Prostate gland (tissue), 2 donors: ENCODE measurements around the gene BUD31.

ENCODE experiments used
- CTCF ChIP-seq, 4 experiments: fragments of 200-600 bp in 2 of 4; fragments of 450-650 bp in 2 of 4; sonication (generic) in 2 of 4; IDR thresholded peaks; 1 replicate in 3 of 4; 2 replicates in 1 of 4; pipeline ENCODE4 v1.5.1; 2016 to 2019; ENCODE audit warnings: antibody characterized with exemption in 4 of 4, mild to moderate bottlenecking in 2 of 4, moderate library complexity in 2 of 4
- POLR2AphosphoS5 ChIP-seq: sonication (generic); formaldehyde crosslinking; IDR thresholded peaks from one replicate; pipeline ENCODE4 v1.6.1; 2017; ENCODE audit warnings: antibody characterized with exemption

GRCh38 chr7:99368750-99369389, 39.9 kb upstream of the BUD31 start:
- TF ChIP-seq CTCF (IDR thresholded peaks at IDR 0.05) (no peak), POLR2AphosphoS5 (no peak)
